ENCODE measurements around the gene STBD1.
A peak's percentile ranks its signal among the peaks of the same experiment; 100 is the strongest.

Gene STBD1

DNA sequence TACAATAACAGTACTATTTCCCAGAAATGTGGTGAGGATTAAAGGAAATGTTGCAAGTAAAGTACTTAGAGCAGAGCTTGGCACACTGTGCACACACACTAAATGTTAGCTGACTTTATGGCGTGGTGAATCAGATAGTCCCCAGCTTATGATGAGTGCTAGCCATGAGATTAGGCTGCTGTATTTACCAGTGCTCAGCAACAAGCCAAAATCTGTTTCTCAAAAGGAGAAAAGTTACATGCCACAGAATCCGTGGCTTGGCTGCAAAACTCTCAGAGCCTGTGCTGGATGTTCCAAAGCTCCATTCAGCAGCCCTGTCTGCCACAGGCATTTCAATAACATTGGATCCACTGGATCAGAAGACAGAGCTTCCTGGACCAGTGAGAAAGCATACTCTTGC is 12.8 kb upstream of the STBD1 start:
- Mint-ChIP-seq H3K27me3 (ENCODE audit: low read depth) (peaks cover 3% of the 10 kb centered on the region), H3K36me3 (ENCODE audit: low read depth) (peaks cover 8% of the 10 kb centered on the region), H3K9me3 (peaks cover 33% of the 10 kb centered on the region), H3K4me1 (no peaks in the 10 kb centered on the region), H3K4me3 (no peak overlapping the region), H3K27ac (no peak overlapping the region)
- TF ChIP-seq, protein P1, sequence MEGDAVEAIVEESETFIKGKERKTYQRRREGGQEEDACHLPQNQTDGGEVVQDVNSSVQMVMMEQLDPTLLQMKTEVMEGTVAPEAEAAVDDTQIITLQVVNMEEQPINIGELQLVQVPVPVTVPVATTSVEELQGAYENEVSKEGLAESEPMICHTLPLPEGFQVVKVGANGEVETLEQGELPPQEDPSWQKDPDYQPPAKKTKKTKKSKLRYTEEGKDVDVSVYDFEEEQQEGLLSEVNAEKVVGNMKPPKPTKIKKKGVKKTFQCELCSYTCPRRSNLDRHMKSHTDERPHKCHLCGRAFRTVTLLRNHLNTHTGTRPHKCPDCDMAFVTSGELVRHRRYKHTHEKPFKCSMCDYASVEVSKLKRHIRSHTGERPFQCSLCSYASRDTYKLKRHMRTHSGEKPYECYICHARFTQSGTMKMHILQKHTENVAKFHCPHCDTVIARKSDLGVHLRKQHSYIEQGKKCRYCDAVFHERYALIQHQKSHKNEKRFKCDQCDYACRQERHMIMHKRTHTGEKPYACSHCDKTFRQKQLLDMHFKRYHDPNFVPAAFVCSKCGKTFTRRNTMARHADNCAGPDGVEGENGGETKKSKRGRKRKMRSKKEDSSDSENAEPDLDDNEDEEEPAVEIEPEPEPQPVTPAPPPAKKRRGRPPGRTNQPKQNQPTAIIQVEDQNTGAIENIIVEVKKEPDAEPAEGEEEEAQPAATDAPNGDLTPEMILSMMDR (IDR thresholded peaks at IDR 0.05; ENCODE audit: unreplicated experiment in 3 of 3): no peak

DNA sequence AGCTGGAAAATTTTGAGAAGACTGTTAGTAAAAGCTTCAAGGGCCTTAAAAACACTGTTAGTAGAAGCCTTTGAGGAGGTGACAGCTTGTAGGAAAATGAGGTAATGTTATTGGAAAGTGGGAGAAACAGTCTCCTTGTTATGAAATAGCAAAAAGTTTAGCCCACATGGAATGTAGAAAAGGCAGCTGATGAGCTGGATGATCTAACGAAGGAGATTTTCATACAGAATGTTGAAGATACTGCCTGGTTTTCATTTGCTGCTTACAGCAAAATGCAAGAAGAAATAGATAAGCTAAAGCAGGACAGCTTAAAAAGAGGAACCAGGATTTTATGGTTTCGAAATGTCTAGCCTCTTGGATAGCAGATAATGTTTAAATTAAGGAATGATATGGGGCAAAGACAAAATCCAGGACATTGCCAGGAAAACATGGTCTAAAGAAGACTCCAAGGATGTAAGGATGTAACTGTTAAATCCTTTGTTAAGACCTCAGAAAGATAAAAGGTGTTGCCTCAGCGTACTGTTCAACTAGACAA is 10.2 kb upstream of the STBD1 start:
- Mint-ChIP-seq H3K4me3 (no peak overlapping the region), H3K27ac (no peak overlapping the region), H3K4me1 (peaks cover 8% of the 10 kb centered on the region), H3K36me3 (ENCODE audit: low read depth) (peaks cover 12% of the 10 kb centered on the region), H3K27me3 (ENCODE audit: low read depth) (peaks cover 3% of the 10 kb centered on the region), H3K9me3 (peaks cover 35% of the 10 kb centered on the region)
- TF ChIP-seq, protein P1 (IDR thresholded peaks at IDR 0.05; ENCODE audit: unreplicated experiment in 3 of 3): no peak

DNA sequence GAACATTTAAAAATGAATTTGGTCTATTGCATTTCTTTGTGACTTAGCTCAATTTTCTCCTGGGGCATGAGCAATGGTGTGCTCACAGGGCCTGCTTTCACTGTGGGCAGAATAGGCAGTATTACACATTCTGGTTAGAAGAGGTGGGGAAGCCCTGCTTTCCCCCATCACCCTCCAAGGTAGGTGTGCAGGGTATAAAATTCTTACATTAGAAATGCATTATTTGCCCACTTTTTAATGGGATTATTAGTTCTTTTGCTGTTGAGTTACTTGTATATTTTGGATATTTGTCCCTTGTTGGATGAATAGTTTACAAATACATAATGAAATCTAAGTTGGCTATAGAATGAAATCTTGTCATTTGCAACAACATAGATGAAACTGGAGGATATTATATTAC is 8.3 kb upstream of the STBD1 start:
- TF ChIP-seq, protein P1 (IDR thresholded peaks at IDR 0.05; ENCODE audit: unreplicated experiment in 3 of 3): no peak
- H3K36me3 Mint-ChIP-seq (ENCODE audit: low read depth): peaks cover 12% of the 10 kb centered on the region
- peaks cover 3% of the 10 kb centered on the region for H3K27me3 Mint-ChIP-seq (ENCODE audit: low read depth)
- peaks cover 33% of the 10 kb centered on the region for H3K9me3 Mint-ChIP-seq
- peaks cover 24% of the 10 kb centered on the region for H3K4me1 Mint-ChIP-seq
- H3K4me3 Mint-ChIP-seq: no peak overlapping the region
- H3K27ac Mint-ChIP-seq: no peak overlapping the region

DNA sequence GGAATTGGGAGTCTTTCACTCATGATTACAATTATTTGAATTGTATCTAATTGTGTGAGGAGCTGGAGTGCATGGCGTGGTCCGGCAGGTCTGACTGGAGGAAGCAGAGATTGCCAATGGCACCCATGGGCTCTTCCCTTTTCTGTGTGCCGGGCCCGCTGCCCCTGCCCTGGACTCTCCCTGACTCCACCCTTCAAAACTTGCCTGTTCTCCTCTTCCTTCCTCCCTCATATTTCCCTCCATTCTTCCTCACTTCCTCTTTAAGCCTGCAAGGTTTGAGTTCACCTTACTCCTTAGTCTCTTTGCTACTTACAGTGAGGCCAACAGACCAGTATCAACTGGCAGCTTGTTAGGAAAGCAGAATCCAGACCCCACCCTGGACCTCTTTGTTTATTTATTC is 6.5 kb upstream of the STBD1 start:
- peaks cover 5% of the 10 kb centered on the region for H3K27me3 Mint-ChIP-seq (ENCODE audit: low read depth)
- H3K9me3 Mint-ChIP-seq: peaks cover 26% of the 10 kb centered on the region
- H3K36me3 Mint-ChIP-seq (ENCODE audit: low read depth): peaks cover 12% of the 10 kb centered on the region
- no peak overlapping the region for H3K4me3 Mint-ChIP-seq
- no peak overlapping the region for H3K27ac Mint-ChIP-seq
- TF ChIP-seq, protein P1 (IDR thresholded peaks at IDR 0.05; ENCODE audit: unreplicated experiment in 3 of 3): no peak
- peaks cover 25% of the 10 kb centered on the region for H3K4me1 Mint-ChIP-seq

DNA sequence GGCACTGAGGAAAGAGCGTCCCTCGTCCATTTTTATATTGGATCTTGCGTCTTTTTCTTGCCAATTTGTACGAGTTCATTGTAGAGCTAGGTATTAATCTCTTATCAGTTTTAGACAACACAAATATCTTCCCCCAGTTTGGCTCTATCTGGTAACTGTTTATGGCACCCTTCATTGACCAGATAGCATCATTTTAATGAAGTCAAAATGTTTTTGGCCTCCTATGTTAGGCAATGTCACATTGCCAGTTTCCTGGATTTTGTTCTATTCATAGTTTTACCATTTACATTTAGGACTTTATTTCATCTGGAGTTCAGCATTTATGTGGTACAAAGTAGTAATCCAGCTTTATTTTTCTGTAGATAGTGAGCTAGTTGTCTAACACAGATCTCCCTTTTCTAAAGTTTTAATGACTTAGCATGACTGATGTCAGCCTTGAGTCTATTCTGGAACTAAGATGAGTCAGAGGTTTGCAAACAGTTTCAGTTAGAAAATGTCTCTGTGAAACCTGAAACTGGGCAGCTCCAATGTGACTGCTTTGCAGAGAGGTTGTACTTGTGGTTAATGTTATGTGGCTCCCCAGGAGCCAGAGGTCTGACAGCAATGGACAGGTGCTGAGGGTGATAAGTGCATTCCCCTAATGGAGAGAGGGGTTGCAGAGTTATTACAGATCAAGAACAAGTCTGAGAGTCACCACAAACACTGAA is 5.3 kb upstream of the STBD1 start:
- TF ChIP-seq, protein P1 (IDR thresholded peaks at IDR 0.05; ENCODE audit: unreplicated experiment in 3 of 3): no peak
- Mint-ChIP-seq H3K36me3 (ENCODE audit: low read depth) (peaks cover 8% of the 10 kb centered on the region), H3K27me3 (ENCODE audit: low read depth) (peaks cover 8% of the 10 kb centered on the region), H3K4me3 (no peak overlapping the region), H3K4me1 (peaks cover 33% of the 10 kb centered on the region), H3K9me3 (peaks cover 17% of the 10 kb centered on the region), H3K27ac (peak overlapping the region; percentile 1 to 11 (median 4))

DNA sequence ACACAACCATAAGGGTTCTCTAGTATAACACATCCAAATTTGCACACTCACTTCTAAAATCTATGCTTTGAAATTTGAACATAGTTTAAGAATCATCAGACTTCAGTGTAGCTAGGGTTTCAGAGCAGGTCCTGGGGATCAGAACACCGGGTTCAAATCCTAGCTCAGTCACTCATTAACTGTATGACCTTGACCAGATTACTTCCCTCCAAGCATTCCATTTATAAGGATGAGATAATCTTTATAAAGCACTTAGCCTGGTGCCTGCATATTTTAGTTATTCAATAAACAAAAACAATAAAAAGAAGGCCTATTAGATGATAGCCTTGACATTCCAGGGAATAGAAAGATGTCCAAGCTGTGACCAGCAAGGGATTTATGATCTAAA is 4.8 kb upstream of the STBD1 start:
- H3K27me3 Mint-ChIP-seq (ENCODE audit: low read depth): peaks cover 8% of the 10 kb centered on the region
- H3K36me3 Mint-ChIP-seq (ENCODE audit: low read depth): peaks cover 8% of the 10 kb centered on the region
- H3K4me1 Mint-ChIP-seq: peaks cover 33% of the 10 kb centered on the region
- TF ChIP-seq, protein P1 (IDR thresholded peaks at IDR 0.05; ENCODE audit: unreplicated experiment in 3 of 3): no peak
- peaks cover 14% of the 10 kb centered on the region for H3K9me3 Mint-ChIP-seq
- peak overlapping the region; percentile 1 to 16 (median 4) for H3K27ac Mint-ChIP-seq
- no peak overlapping the region for H3K4me3 Mint-ChIP-seq

Data from nephron (organoid).